HCT116 (cell line): ENCODE data around the gene SCAND1. TPM values are rescaled to one million over a fixed set of nuclear protein-coding genes. Genes with fewer than 3 reads are reported as not detected.
"Not testable (repeated sequence)": the region's sequence is repeated elsewhere in the genome, so short reads cannot be mapped to it uniquely, and the experiment has no call there.

ENCODE experiments used
- ATAC-seq: fragments of 200-7000 bp; cut with Tn5 transposase; 2 replicates; pipeline ENCODE4 v1.9.1; 2020; ENCODE audit warnings: mild to moderate bottlenecking, moderate library complexity
- BruUV-seq: library from RNA; stranded (reverse); fragments of 400-500 nt; replicated peaks from 2 replicates; lab custom pipeline; 2021; lab: Mats Ljungman, UMichigan
- CTCF ChIA-PET: fragments of 300-600 bp; sonication (Branson Sonifier 250); formaldehyde crosslinking; loops from one replicate; lab custom pipeline; 2021; ENCODE audit warnings: antibody characterized with exemption; lab: Charles Lee
- POLR2A ChIA-PET: fragments of 300-600, 350-600 bp; sonication (Branson Sonifier 250); formaldehyde crosslinking; loops from one replicate; lab custom pipeline; 2021; ENCODE audit warnings: antibody characterized with exemption; lab: Charles Lee
- RAD21 ChIA-PET, 2 experiments: fragments of 300-600 bp; sonication (Branson Sonifier 250); formaldehyde crosslinking; loops; one replicate each; lab custom pipeline; 2023; ENCODE audit warnings: low total read pairs in 2 of 2; ENCODE audit not compliant: uncharacterized antibody in 2 of 2, unreplicated experiment in 2 of 2, low non-redundant PET in 1 of 2; lab: Charles Lee
- DNase-seq: peaks from one replicate; pipeline ENCODE4 v3.0.0-alpha.2; 2010; ENCODE audit warnings: low read depth, low spot score
- H2AFZ ChIP-seq: fragments of 200-600 bp; shearing (Covaris generic), sonication (generic); 2 replicates; pipeline ENCODE4 v1.6.1; 2017; ENCODE audit warnings: low read depth, mixed run types, mixed read lengths, antibody characterized with exemption, low read length; ENCODE audit not compliant: poor library complexity, severe bottlenecking
- H3K27ac ChIP-seq: 2 replicates; pipeline ENCODE4 v1.5.1; 2012; ENCODE audit warnings: low read depth, low read length
- H3K27me3 ChIP-seq: fragments of 200-600 bp; sonication (generic); 2 replicates; pipeline ENCODE4 v1.6.1; 2016; ENCODE audit warnings: mixed run types, low read length, mixed read lengths; ENCODE audit not compliant: insufficient read depth
- H3K36me3 ChIP-seq, 2 experiments: fragments of 200-500 bp in 1 of 2; fragments of 200-600 bp in 1 of 2; sonication (Bioruptor generic) in 1 of 2; sonication (generic) in 1 of 2; 2 replicates each; pipeline versions ENCODE4 v1.5.1 to v1.6.1; 2014 to 2016; ENCODE audit warnings: low read length in 2 of 2, inconsistent platforms in 1 of 2, mixed read lengths in 1 of 2, mixed run types in 1 of 2; ENCODE audit not compliant: insufficient read depth in 2 of 2, control insufficient read depth in 1 of 2
- H3K4me1 ChIP-seq, 2 experiments: fragments of 200-600 bp in 1 of 2; sonication (generic) in 1 of 2; 2 replicates each; pipeline versions ENCODE4 v1.5.1 to v1.6.1; 2012 to 2017; ENCODE audit warnings: low read length in 2 of 2, inconsistent platforms in 1 of 2, mild to moderate bottlenecking in 1 of 2, mixed read lengths in 1 of 2, mixed run types in 1 of 2, moderate library complexity in 1 of 2; ENCODE audit not compliant: insufficient read depth in 2 of 2, control insufficient read depth in 1 of 2
- H3K4me2 ChIP-seq: fragments of 200-600 bp; sonication (generic); 2 replicates; pipeline ENCODE4 v1.6.1; 2017; ENCODE audit warnings: mixed run types, low read length, mixed read lengths
- H3K4me3 ChIP-seq, 2 experiments: fragments of 200-600 bp in 1 of 2; sonication (generic) in 1 of 2; replicated peaks in 1 of 2; 2 replicates each; pipeline ENCODE4 v1.5.1; 2011 to 2016; ENCODE audit warnings: low read length in 2 of 2, control low read depth in 1 of 2, low read depth in 1 of 2, mild to moderate bottlenecking in 1 of 2, mixed read lengths in 1 of 2, mixed run types in 1 of 2
- H3K79me2 ChIP-seq: fragments of 200-600 bp; sonication (generic); 2 replicates; pipeline ENCODE4 v1.6.1; 2017; ENCODE audit warnings: mild to moderate bottlenecking, mixed run types, low read length, moderate library complexity, mixed read lengths; ENCODE audit not compliant: insufficient read depth
- H3K9ac ChIP-seq: fragments of 200-600 bp; sonication (generic); 2 replicates; pipeline ENCODE4 v1.6.1; 2016; ENCODE audit warnings: low read length, mixed read lengths
- H3K9me2 ChIP-seq: fragments of 200-600 bp; sonication (generic), shearing (Covaris generic); 2 replicates; pipeline ENCODE4 v1.6.1; 2017; ENCODE audit warnings: mixed run types, mild to moderate bottlenecking, moderate library complexity; ENCODE audit not compliant: insufficient read depth
- H3K9me3 ChIP-seq, 2 experiments: fragments of 200-500 bp in 1 of 2; fragments of 200-600 bp in 1 of 2; sonication (Bioruptor generic) in 1 of 2; sonication (generic) in 1 of 2; 2 replicates each; pipeline ENCODE4 v1.6.1; 2014 to 2017; ENCODE audit warnings: low read length in 2 of 2, mixed read lengths in 2 of 2, inconsistent platforms in 1 of 2, low read depth in 1 of 2, mild to moderate bottlenecking in 1 of 2, mixed run types in 1 of 2, moderate library complexity in 1 of 2; ENCODE audit not compliant: control insufficient read depth in 1 of 2, insufficient read depth in 1 of 2
- H4K20me1 ChIP-seq: fragments of 200-600 bp; sonication (generic), shearing (Covaris generic); 2 replicates; pipeline ENCODE4 v1.6.1; 2017; ENCODE audit warnings: mixed run types, mild to moderate bottlenecking, moderate library complexity; ENCODE audit not compliant: insufficient read depth
- EGR1 ChIP-seq: IDR thresholded peaks from 2 replicates; pipeline ENCODE4 v1.6.1; 2012; ENCODE audit warnings: low read depth
- EZH2 ChIP-seq: fragments of 200-600 bp; sonication (generic); IDR thresholded peaks from 2 replicates; pipeline ENCODE4 v1.6.1; 2017; ENCODE audit warnings: antibody characterized with exemption, mixed run types
- EZH2phosphoT487 ChIP-seq: fragments of 200-600 bp; IDR thresholded peaks from 2 replicates; pipeline ENCODE4 v1.6.1; 2018; ENCODE audit warnings: antibody characterized with exemption, borderline replicate concordance
- RAD21 ChIP-seq: IDR thresholded peaks from 2 replicates; pipeline ENCODE4 v1.6.1; 2012; ENCODE audit warnings: low read depth, mild to moderate bottlenecking
- ZFX ChIP-seq: fragments of 450-650 bp; IDR thresholded peaks from 2 replicates; pipeline ENCODE4 v1.6.1; 2017
- intact Hi-C: fragments of 100-400 bp; cut with micrococcal nuclease; formaldehyde crosslinking; loops from 2 replicates; pipeline ENCODE4 v1.10.0; 2022
- total RNA-seq: library from RNA; stranded (reverse); gene quantifications from one replicate; pipeline ENCODE4 v1.2.1, GENCODE V29; 2021; ENCODE audit not compliant: unreplicated experiment
- TF ChIP-seq, protein P1 (sequence below): IDR thresholded peaks from 2 replicates; pipeline ENCODE4 v1.6.1; 2012
- TF ChIP-seq, protein P2 (sequence below): IDR thresholded peaks from 2 replicates; pipeline ENCODE4 v1.6.1; 2011; ENCODE audit warnings: mild to moderate bottlenecking, low read length, moderate library complexity; ENCODE audit not compliant: insufficient replicate concordance; ENCODE audit errors: extremely low read depth

The SCAND1 gene
- total RNA-seq, 1 experiment from 2014 or later: 46.2 TPM

DNA sequence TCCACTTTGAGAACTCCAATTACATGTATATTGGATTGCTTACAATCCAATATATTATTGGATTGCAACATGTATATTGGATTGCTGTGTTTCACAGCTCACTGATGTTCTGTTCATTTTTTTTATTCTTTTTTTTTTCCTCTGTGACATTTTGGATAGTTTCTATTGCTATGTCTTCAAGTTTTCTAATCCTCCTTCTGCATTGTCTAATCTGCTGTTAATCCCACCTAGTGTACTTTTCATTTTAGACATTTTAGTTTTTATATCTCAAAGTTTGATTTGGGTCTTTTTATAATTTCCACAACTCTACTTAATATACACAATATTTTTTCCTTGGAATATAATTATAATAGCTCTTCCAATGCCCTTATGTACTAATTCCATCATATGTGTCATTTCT lies 48.6 kb upstream of the SCAND1 start:
- RAD21 ChIA-PET: no interaction called here
- BruUV-seq: no TSS peak
- Histone ChIP-seq H3K4me2 (no peak overlapping the region), H3K4me1 (no peaks in the 10 kb centered on the region), H3K9me2 (no peaks in the 10 kb centered on the region), H3K4me3 (no peak overlapping the region), H3K27ac (no peak overlapping the region), H3K79me2 (no peaks in the 10 kb centered on the region), H3K27me3 (no peaks in the 10 kb centered on the region), H3K9me3 (peaks cover 6 to 9% of the 10 kb centered on the region in 2 experiments; a peak in 1 of 4 replicates), H3K9ac (no peak overlapping the region), H3K36me3 (no peaks in the 10 kb centered on the region), H2AFZ (no peak overlapping the region), H4K20me1 (no peaks in the 10 kb centered on the region)
- POLR2A ChIA-PET: no interaction called here
- ATAC-seq: no peak
- intact Hi-C loops: no loop called here
- TF ChIP-seq, protein P1, sequence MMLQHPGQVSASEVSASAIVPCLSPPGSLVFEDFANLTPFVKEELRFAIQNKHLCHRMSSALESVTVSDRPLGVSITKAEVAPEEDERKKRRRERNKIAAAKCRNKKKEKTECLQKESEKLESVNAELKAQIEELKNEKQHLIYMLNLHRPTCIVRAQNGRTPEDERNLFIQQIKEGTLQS: no peak
- TF ChIP-seq EZH2phosphoT487 (no peak), RAD21 (no peak), ZFX (no peak), EGR1 (no peak), EZH2 (no peak)
- TF ChIP-seq, protein P2, sequence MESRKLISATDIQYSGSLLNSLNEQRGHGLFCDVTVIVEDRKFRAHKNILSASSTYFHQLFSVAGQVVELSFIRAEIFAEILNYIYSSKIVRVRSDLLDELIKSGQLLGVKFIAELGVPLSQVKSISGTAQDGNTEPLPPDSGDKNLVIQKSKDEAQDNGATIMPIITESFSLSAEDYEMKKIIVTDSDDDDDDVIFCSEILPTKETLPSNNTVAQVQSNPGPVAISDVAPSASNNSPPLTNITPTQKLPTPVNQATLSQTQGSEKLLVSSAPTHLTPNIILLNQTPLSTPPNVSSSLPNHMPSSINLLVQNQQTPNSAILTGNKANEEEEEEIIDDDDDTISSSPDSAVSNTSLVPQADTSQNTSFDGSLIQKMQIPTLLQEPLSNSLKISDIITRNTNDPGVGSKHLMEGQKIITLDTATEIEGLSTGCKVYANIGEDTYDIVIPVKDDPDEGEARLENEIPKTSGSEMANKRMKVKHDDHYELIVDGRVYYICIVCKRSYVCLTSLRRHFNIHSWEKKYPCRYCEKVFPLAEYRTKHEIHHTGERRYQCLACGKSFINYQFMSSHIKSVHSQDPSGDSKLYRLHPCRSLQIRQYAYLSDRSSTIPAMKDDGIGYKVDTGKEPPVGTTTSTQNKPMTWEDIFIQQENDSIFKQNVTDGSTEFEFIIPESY: no peak
- CTCF ChIA-PET: interaction anchor here (2.7 kb wide), 1 partner anchor 10 kb away, joined by 9 read pairs; no protein-coding TSS in a partner anchor
- no peak for DNase-seq

DNA sequence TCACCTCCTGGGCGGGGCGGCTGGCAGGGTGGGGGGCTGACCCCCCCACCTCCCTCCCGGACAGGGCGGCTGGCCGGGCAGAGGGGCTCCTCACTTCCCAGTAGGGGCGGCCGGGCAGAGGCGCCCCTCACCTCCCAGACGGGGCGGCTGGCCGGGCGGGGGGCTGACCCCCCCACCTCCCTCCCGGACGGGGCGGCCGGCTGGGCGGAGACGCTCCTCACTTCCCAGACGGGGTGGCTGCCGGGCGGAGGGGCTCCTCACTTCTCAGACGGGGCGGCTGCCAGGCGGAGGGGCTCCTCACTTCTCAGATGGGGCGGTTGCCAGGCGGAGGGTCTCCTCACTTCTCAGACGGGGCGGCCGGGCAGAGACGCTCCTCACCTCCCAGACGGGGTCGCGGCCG lies 47.0 kb upstream of the SCAND1 start:
- BruUV-seq, intact Hi-C loops, RAD21 ChIA-PET, H4K20me1 ChIP-seq, DNase-seq, CTCF ChIA-PET, H3K4me1 ChIP-seq, H2AFZ ChIP-seq, H3K9me3 ChIP-seq, H3K27ac ChIP-seq, H3K36me3 ChIP-seq, H3K4me2 ChIP-seq, POLR2A ChIA-PET, H3K27me3 ChIP-seq, H3K9ac ChIP-seq, ATAC-seq, H3K9me2 ChIP-seq, H3K79me2 ChIP-seq, H3K4me3 ChIP-seq: not testable (repeated sequence)

DNA sequence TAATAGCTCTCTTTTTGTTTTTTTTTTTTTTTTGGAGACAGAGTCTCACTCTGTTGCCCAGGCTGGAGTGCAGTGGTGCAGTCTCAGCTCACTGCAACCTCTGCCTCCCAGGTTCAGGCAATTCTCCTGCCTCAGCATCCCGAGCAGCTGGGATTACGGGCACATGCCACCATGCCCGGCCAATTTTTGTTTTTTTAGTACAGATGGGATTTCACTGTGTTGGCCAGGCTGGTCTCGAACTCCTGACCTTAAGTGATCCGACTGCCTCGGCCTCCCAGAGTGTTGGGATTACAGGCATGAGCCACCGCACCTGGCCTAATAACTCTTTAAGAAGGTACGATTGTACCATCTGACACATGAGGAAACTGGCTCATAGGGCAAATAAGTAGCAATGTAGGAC lies 42.2 kb upstream of the SCAND1 start:
- H3K4me3 ChIP-seq, H3K9ac ChIP-seq, DNase-seq, H4K20me1 ChIP-seq, H3K36me3 ChIP-seq, H3K27ac ChIP-seq, H3K79me2 ChIP-seq, H3K4me2 ChIP-seq, BruUV-seq, H3K27me3 ChIP-seq, ATAC-seq, H2AFZ ChIP-seq, intact Hi-C loops, H3K9me2 ChIP-seq, H3K9me3 ChIP-seq: not testable (repeated sequence)
- CTCF ChIA-PET: interaction anchor here (4.3 to 11.9 kb wide), 2 partner anchors 142 to 148 kb away, joined by 36 to 442 read pairs; no protein-coding TSS in a partner anchor
- RAD21 ChIA-PET: interaction anchor here in 1 of 2 experiments (3.0 kb wide), 1 partner anchor 142 kb away, joined by 43 read pairs; no protein-coding TSS in a partner anchor
- peaks cover 2 to 20% of the 10 kb centered on the region in 2 experiments; a peak in 3 of 4 replicates for H3K4me1 ChIP-seq
- POLR2A ChIA-PET: interaction anchor here (0.7 kb wide), 1 partner anchor 106 kb away, joined by 4 read pairs; no protein-coding TSS in a partner anchor
